H1 (cell line): Measurements from ENCODE around the gene RNF123. TPM values are rescaled to one million over a fixed set of nuclear protein-coding genes. Genes with fewer than 3 reads are reported as not detected.

Experiments
- CHD7 ChIP-seq: fragments of 300-600 bp; sonication (generic); IDR thresholded peaks from 2 replicates; pipeline ENCODE4 v1.7.1; 2012; ENCODE audit warnings: low read length, moderate library complexity, mild to moderate bottlenecking, inconsistent platforms; ENCODE audit not compliant: insufficient replicate concordance
- GABPA ChIP-seq: IDR thresholded peaks from 2 replicates; pipeline ENCODE4 v1.6.1; 2011; ENCODE audit warnings: mild to moderate bottlenecking, low read length, moderate library complexity, borderline replicate concordance; ENCODE audit not compliant: insufficient read depth
- GTF2F1 ChIP-seq: IDR thresholded peaks from 2 replicates; pipeline ENCODE4 v1.6.1; 2012; ENCODE audit warnings: low read depth, low read length, improper control_type of control experiment, borderline replicate concordance
- MAX ChIP-seq: IDR thresholded peaks from 2 replicates; pipeline ENCODE4 v1.6.1; 2012; ENCODE audit warnings: inconsistent platforms
- RBBP5 ChIP-seq: IDR thresholded peaks from 2 replicates; pipeline ENCODE4 v1.7.1; 2012; ENCODE audit warnings: low read depth, mild to moderate bottlenecking, inconsistent platforms, low read length, moderate library complexity, borderline replicate concordance
- SIX5 ChIP-seq: IDR thresholded peaks from 2 replicates; pipeline ENCODE4 v1.6.1; 2011; ENCODE audit warnings: mild to moderate bottlenecking, low read depth, low read length
- TBP ChIP-seq: IDR thresholded peaks from 2 replicates; pipeline ENCODE4 v1.6.1; 2011; ENCODE audit warnings: low read depth, low read length, improper control_type of control experiment
- YY1 ChIP-seq: IDR thresholded peaks from 2 replicates; pipeline ENCODE4 v1.6.1; 2011; ENCODE audit warnings: low read depth, mild to moderate bottlenecking, low read length
- polyA plus RNA-seq, 7 experiments: library from polyadenylated mRNA; depleted of rRNA in 3 of 7; stranded (reverse) in 5 of 7; unstranded in 2 of 7; fragments of >200 nt in 5 of 7; fragments of 200-250 nt in 2 of 7; gene quantifications; 1 replicate in 5 of 7; 2 replicates in 1 of 7; 4 replicates in 1 of 7; pipeline versions ENCODE4 v1.2.1 to v1.2.3, GENCODE V29; 2011 to 2013; ENCODE audit warnings: missing spikeins in 2 of 7, mixed read lengths in 2 of 7
- total RNA-seq: library from RNA; stranded (reverse); fragmentation: NEBNext Ultra II Directional; extraction: Animal tissue kit (Norgen Biotek cat#: 25700); gene quantifications from 2 replicates; pipeline ENCODE4 v1.2.1, GENCODE V29; 2021

The RNF123 gene
- total and polyA plus RNA-seq, 2 of the 8 experiments (the other 6 are each of a cell fraction or from before 2014, with no cell fraction given): 30.5 to 57.7 TPM

DNA sequence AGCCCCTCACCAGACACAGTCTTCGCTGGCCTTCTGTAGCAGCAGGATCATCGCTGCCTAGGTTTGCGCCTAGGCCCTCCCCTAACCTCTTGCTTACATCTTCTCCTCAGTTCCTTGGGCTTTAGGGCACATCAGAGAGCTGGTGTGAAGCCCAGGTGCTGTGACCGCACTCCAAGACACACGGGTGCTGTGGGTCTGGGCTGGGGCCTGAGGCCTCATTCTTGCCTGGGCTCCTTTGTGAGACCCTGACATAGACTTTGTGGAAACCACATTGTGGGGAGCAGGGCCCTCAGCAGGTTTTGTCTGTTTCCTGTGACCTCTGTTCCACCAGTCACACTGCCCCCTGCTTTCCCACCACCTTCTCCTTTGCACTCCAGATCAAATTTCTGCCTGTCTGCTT lies 22.1 kb downstream of the RNF123 start (continued):
- TF ChIP-seq CHD7: no peak
- no peak for TF ChIP-seq SIX5
- TF ChIP-seq TBP: no peak
- no peak for TF ChIP-seq RBBP5
- TF ChIP-seq GTF2F1: no peak
- TF ChIP-seq MAX: no peak
- no peak for TF ChIP-seq YY1
- TF ChIP-seq GABPA: no peak
